DOHH2 (cell line): ENCODE results near the gene SCARB2.

ENCODE experiments used
- H3F3A ChIP-seq: fragments of 200-600 bp; sonication (generic), shearing (Covaris generic); 2 replicates; pipeline ENCODE4 v1.6.0; 2016; ENCODE audit warnings: antibody characterized with exemption, mild to moderate bottlenecking; ENCODE audit not compliant: control insufficient read depth, insufficient read depth
- H3K27ac ChIP-seq: fragments of 200-600 bp; sonication (generic); 2 replicates; pipeline ENCODE4 v1.5.1; 2014; ENCODE audit warnings: low read depth, mild to moderate bottlenecking, low read length, moderate library complexity
- H3K27me3 ChIP-seq: fragments of 200-600 bp; sonication (generic); 2 replicates; pipeline ENCODE4 v1.6.1; 2014; ENCODE audit warnings: mild to moderate bottlenecking, low read length, mixed read lengths; ENCODE audit not compliant: control insufficient read depth
- H3K36me3 ChIP-seq: fragments of 200-600 bp; sonication (generic); 2 replicates; pipeline ENCODE4 v1.6.1; 2014; ENCODE audit warnings: mild to moderate bottlenecking, low read length, moderate library complexity, mixed read lengths; ENCODE audit not compliant: control insufficient read depth
- H3K4me1 ChIP-seq: fragments of 200-600 bp; sonication (generic); 2 replicates; pipeline ENCODE4 v1.6.1; 2014; ENCODE audit warnings: mild to moderate bottlenecking, low read length, mixed read lengths; ENCODE audit not compliant: control insufficient read depth
- H3K4me2 ChIP-seq: fragments of 200-600 bp; sonication (generic); 2 replicates; pipeline ENCODE4 v1.6.0; 2014; ENCODE audit warnings: mild to moderate bottlenecking, low read length, moderate library complexity
- H3K4me3 ChIP-seq: fragments of 200-600 bp; sonication (generic); 2 replicates; pipeline ENCODE4 v1.5.1; 2014; ENCODE audit warnings: mild to moderate bottlenecking, low read length, mixed read lengths
- H3K79me2 ChIP-seq: fragments of 200-600 bp; sonication (generic); 2 replicates; pipeline ENCODE4 v1.6.1; 2014; ENCODE audit warnings: mild to moderate bottlenecking, low read length, mixed read lengths; ENCODE audit not compliant: control insufficient read depth
- H3K9me2 ChIP-seq: fragments of 200-600 bp; sonication (generic); replicated peaks from 2 replicates; pipeline ENCODE4 v1.6.1; 2014; ENCODE audit warnings: mild to moderate bottlenecking, low read length, mixed read lengths; ENCODE audit not compliant: control insufficient read depth
- H3K9me3 ChIP-seq: fragments of 200-600 bp; sonication (generic); 2 replicates; pipeline ENCODE4 v1.6.1; 2014; ENCODE audit warnings: antibody characterized with exemption, low read length, mixed read lengths; ENCODE audit not compliant: control insufficient read depth, insufficient read depth
- H4K20me1 ChIP-seq: fragments of 200-600 bp; sonication (generic); 2 replicates; pipeline ENCODE4 v1.6.0; 2014; ENCODE audit warnings: low read depth, mild to moderate bottlenecking, antibody characterized with exemption, low read length, moderate library complexity; ENCODE audit not compliant: control insufficient read depth, insufficient read depth
- EZH2phosphoT487 ChIP-seq: fragments of 200-600 bp; sonication (generic); IDR thresholded peaks from 2 replicates; pipeline ENCODE4 v1.6.1; 2017; ENCODE audit warnings: borderline replicate concordance, mild to moderate bottlenecking, antibody characterized with exemption, low read length, moderate library complexity, mixed read lengths
- TF ChIP-seq, protein P1 (sequence below): fragments of 200-600 bp; sonication (generic); IDR thresholded peaks from one replicate; pipeline ENCODE4 v1.5.1; 2014; ENCODE audit warnings: antibody characterized with exemption, mild to moderate bottlenecking, low read depth, low read length; ENCODE audit not compliant: poor library complexity, severe bottlenecking

Gene SCARB2

DNA sequence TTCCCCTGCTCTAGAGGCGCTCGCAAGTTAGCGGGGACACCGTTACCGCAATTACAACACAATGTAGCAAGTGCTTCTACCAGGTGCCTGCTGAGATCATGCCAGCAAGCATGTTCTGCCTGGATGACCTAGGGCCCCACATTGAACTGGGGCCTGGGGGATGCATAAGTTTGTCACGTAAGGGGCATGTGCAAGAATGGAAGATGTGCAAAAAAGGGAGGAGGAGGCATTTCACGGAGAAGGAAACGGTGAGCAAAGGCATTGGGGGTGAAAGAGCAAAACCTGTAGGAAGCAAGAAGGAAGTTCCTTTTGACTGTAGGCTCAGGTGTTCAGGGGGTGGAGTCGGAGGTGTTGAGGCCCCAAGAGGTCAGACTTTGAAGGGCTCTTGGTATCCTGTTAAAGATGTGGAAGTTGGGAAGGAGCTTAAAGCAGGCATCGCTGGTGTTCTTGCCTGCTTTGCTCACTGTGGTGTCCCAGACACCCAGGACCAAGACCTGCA lies 602 bp upstream of the SCARB2 start:
- no peak overlapping the region for H3K27ac ChIP-seq
- H3K36me3 ChIP-seq = no peaks in the 10 kb centered on the region

DNA sequence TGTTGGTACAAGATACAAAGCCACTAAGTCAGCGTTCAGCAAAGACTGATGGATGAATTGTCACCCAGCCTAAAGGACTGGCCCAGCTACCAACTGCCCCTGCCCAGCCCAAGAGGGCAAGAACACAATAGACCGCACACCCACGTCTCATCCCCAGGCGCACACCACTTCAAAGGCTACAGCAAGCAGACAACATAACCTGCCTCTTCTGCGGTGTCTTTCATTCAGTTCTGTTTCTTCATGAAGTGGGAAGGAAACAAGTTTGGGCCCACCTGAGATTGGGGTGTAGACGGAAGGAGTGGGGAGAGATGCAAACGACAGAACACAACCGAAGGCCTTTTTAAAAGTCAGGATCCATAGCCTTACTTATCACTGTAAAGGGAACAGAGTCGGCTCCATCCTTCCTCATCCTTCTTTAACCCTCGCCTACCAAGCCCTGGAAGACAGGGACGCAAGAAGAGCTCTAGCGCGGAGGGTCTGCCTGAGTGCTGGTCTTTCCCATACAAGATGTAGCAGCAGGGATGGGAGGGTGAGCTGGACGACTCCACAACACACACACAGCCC lies 691 bp downstream of the SCARB2 start:
- Histone ChIP-seq H3K9me3 (no peaks in the 10 kb centered on the region), H3K4me2 (peak overlapping the region; percentile 88), H4K20me1 (no peaks in the 10 kb centered on the region), H3K4me3 (peak overlapping the region; percentile 73), H3K4me1 (peaks cover 15% of the 10 kb centered on the region), H3K79me2 (no peaks in the 10 kb centered on the region), H3K9me2 (no peaks in the 10 kb centered on the region), H3K36me3 (no peaks in the 10 kb centered on the region), H3K27me3 (peaks cover 37% of the 10 kb centered on the region), H3F3A (no peaks in the 10 kb centered on the region), H3K27ac (no peak overlapping the region)
- TF ChIP-seq, protein P1, sequence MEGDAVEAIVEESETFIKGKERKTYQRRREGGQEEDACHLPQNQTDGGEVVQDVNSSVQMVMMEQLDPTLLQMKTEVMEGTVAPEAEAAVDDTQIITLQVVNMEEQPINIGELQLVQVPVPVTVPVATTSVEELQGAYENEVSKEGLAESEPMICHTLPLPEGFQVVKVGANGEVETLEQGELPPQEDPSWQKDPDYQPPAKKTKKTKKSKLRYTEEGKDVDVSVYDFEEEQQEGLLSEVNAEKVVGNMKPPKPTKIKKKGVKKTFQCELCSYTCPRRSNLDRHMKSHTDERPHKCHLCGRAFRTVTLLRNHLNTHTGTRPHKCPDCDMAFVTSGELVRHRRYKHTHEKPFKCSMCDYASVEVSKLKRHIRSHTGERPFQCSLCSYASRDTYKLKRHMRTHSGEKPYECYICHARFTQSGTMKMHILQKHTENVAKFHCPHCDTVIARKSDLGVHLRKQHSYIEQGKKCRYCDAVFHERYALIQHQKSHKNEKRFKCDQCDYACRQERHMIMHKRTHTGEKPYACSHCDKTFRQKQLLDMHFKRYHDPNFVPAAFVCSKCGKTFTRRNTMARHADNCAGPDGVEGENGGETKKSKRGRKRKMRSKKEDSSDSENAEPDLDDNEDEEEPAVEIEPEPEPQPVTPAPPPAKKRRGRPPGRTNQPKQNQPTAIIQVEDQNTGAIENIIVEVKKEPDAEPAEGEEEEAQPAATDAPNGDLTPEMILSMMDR = no peak
- no peak for TF ChIP-seq EZH2phosphoT487

More for the DNA sequence above, 602 bp upstream of the SCARB2 start:
- TF ChIP-seq, protein P1 = no peak
- TF ChIP-seq EZH2phosphoT487 = no peak
- Histone ChIP-seq H3F3A (no peaks in the 10 kb centered on the region), H3K9me2 (no peaks in the 10 kb centered on the region), H3K9me3 (no peaks in the 10 kb centered on the region), H4K20me1 (no peaks in the 10 kb centered on the region), H3K27me3 (peaks cover 37% of the 10 kb centered on the region), H3K4me3 (peak overlapping the region; percentile 73), H3K4me1 (peaks cover 15% of the 10 kb centered on the region), H3K4me2 (peak overlapping the region; percentile 88), H3K79me2 (no peaks in the 10 kb centered on the region)

DNA sequence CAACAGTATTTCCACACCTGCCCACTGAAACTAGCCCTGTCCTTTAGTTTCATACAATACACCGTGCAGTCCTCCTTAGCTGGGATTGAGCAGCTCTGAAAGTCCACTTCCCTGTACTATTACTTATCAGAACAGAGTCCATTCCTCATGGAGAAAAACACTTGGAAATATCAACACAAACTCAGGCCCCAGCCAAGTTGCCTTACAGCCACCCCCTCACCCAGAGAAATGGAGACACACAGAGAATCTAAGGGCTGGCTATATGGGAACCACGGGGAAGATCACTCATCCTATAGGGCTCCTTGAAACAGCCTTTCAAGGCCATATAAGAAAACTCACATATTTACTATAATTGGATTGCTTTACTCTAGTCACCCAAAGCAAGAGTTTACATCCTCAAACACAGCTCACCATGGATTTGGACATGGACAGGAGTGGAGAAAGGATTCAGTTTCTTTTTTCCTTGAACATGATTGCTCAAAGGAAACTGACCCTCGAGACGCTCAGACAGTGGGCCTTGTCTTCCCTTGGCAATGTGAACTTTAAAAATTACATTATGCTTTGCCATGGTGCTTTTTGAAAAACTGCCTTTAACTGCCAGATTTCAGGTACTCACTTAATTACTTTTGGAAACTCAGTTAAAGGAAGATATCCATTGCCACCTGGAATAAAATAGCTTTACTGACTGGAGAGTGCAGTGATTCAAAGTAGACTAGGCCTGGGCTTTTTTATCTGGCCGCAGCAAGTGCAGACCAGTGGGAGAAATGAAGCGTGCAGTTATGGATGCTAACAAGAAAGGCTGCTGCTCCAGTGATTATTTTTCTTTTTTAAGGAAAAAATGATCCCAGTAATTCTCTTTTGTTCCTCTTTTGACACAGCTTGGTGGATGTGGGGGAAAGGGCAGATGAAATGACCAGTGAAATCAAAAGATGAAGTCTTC lies 1.6 kb downstream of the SCARB2 start:
- no peaks in the 10 kb centered on the region for H3K79me2 ChIP-seq
- H3K4me2 ChIP-seq = no peak overlapping the region
- H3K27me3 ChIP-seq = peaks cover 40% of the 10 kb centered on the region
- no peak for TF ChIP-seq EZH2phosphoT487
- TF ChIP-seq, protein P1 = no peak
- H3F3A ChIP-seq = no peaks in the 10 kb centered on the region
- H3K36me3 ChIP-seq = no peaks in the 10 kb centered on the region
- no peaks in the 10 kb centered on the region for H3K9me2 ChIP-seq
- no peaks in the 10 kb centered on the region for H4K20me1 ChIP-seq
- H3K4me1 ChIP-seq = peaks cover 15% of the 10 kb centered on the region
- H3K27ac ChIP-seq = no peak overlapping the region
- no peaks in the 10 kb centered on the region for H3K9me3 ChIP-seq
- H3K4me3 ChIP-seq = no peak overlapping the region
